ENCODE results near the gene SEC24A.
"Not testable (repeated sequence)": the region's sequence is repeated elsewhere in the genome, so short reads cannot be mapped to it uniquely, and the experiment has no call there.

Gene SEC24A

GRCh38 chr5:134648425-134649162 is at the start of gene SEC24A:
Gene SEC24A (plus strand): TSS chr5:134648785. CDS start chr5:134649077, 292 bp downstream.
- DNase-seq (ENCODE audit: low spot score) (peak; percentile 92), FAIRE-seq (no peak)

- not testable (repeated sequence) for FAIRE-seq; DNase-seq (ENCODE audit: low spot score)
Measured at GRCh38 chr5:134599820-134600219, 48.8 kb upstream of the SEC24A start.

GRCh38 chr5:134600600-134600999 is 48.0 kb upstream of the SEC24A start:
- FAIRE-seq = no peak
- no peak for DNase-seq (ENCODE audit: low spot score)

GRCh38 chr5:134603059-134603458 is 45.5 kb upstream of the SEC24A start:
- no peak for FAIRE-seq
- DNase-seq (ENCODE audit: low spot score) = no peak

GRCh38 chr5:134604908-134605307 is 43.7 kb upstream of the SEC24A start:
- FAIRE-seq (no peak), DNase-seq (ENCODE audit: low spot score) (no peak)

- DNase-seq (ENCODE audit: low spot score) (no peak), FAIRE-seq (no peak)
Measured at GRCh38 chr5:134606726-134607125, 41.9 kb upstream of the SEC24A start.

- FAIRE-seq (no peak), DNase-seq (ENCODE audit: low spot score) (no peak)
Measured at GRCh38 chr5:134608555-134608954, 40.0 kb upstream of the SEC24A start.

- no peak for FAIRE-seq
- DNase-seq (ENCODE audit: low spot score) = no peak
Measured at GRCh38 chr5:134609232-134609851, 39.2 kb upstream of the SEC24A start.

GRCh38 chr5:134610725-134611124 is 37.9 kb upstream of the SEC24A start:
- no peak for FAIRE-seq
- DNase-seq (ENCODE audit: low spot score) = no peak

- no peak for FAIRE-seq
- DNase-seq (ENCODE audit: low spot score) = no peak
Measured at GRCh38 chr5:134611515-134611914, 37.1 kb upstream of the SEC24A start.

GRCh38 chr5:134614450-134615085 is 34.0 kb upstream of the SEC24A start:
- FAIRE-seq (no peak), DNase-seq (ENCODE audit: low spot score) (no peak)

- no peak for FAIRE-seq
- no peak for DNase-seq (ENCODE audit: low spot score)
Measured at GRCh38 chr5:134620634-134621033, 28.0 kb upstream of the SEC24A start.

- DNase-seq (ENCODE audit: low spot score) = no peak
- FAIRE-seq = no peak
Measured at GRCh38 chr5:134625559-134625958, 23.0 kb upstream of the SEC24A start.

- DNase-seq (ENCODE audit: low spot score) (no peak), FAIRE-seq (no peak)
Measured at GRCh38 chr5:134626369-134627014, 22.1 kb upstream of the SEC24A start.

GRCh38 chr5:134634227-134634626 is 14.4 kb upstream of the SEC24A start:
- DNase-seq (ENCODE audit: low spot score) = no peak
- no peak for FAIRE-seq

- not testable (repeated sequence) for FAIRE-seq; DNase-seq (ENCODE audit: low spot score)
Measured at GRCh38 chr5:134635366-134635765, 13.2 kb upstream of the SEC24A start.

- no peak for FAIRE-seq
Measured at GRCh38 chr5:134637116-134637721, 11.4 kb upstream of the SEC24A start.

GRCh38 chr5:134638760-134639201 is 9.8 kb upstream of the SEC24A start:
- no peak for FAIRE-seq
- DNase-seq (ENCODE audit: low spot score) = no peak

More at GRCh38 chr5:134637116-134637721, 11.4 kb upstream of the SEC24A start:
- DNase-seq (ENCODE audit: low spot score) = no peak

- FAIRE-seq = no peak
- no peak for DNase-seq (ENCODE audit: low spot score)
Measured at GRCh38 chr5:134642931-134643530, 5.6 kb upstream of the SEC24A start.

GRCh38 chr5:134647750-134648424 is 698 bp upstream of the SEC24A start:
- FAIRE-seq = no peak

More at GRCh38 chr5:134647750-134648424, 698 bp upstream of the SEC24A start:
- DNase-seq (ENCODE audit: low spot score) = no peak

Measured in urothelium cell line (cell line).